Measurements from ENCODE around the gene NBL1. TPM values are rescaled to one million over a fixed set of nuclear protein-coding genes. Genes with fewer than 3 reads are reported as not detected.
A peak's percentile ranks its signal among the peaks of the same experiment; 100 is the strongest.

Gene NBL1
- total RNA-seq, 2 donors from 2014 or later: 268 to 514 TPM

- Histone ChIP-seq H3K4me1 (replicated peaks) (peaks cover 22% of the 10 kb centered on the region), H3K36me3 (no peaks in the 10 kb centered on the region), H3K9me3 (no peaks in the 10 kb centered on the region), H3K27me3 (replicated peaks; ENCODE audit: insufficient read depth) (no peaks in the 10 kb centered on the region), H3K4me3 (no peak overlapping the region), H3K27ac (peak overlapping the region; percentile 37 to 93)
- peak; percentile 35 for DNase-seq (ENCODE audit: low spot score)
- 47% methylated on average over 3 of the region's 3 CpGs for WGBS
- intact Hi-C loops (cut with DNase I): no loop called here
- TF ChIP-seq POLR2AphosphoS5 (IDR thresholded peaks at IDR 0.05): peak; percentile 71
- TF ChIP-seq, protein P1, sequence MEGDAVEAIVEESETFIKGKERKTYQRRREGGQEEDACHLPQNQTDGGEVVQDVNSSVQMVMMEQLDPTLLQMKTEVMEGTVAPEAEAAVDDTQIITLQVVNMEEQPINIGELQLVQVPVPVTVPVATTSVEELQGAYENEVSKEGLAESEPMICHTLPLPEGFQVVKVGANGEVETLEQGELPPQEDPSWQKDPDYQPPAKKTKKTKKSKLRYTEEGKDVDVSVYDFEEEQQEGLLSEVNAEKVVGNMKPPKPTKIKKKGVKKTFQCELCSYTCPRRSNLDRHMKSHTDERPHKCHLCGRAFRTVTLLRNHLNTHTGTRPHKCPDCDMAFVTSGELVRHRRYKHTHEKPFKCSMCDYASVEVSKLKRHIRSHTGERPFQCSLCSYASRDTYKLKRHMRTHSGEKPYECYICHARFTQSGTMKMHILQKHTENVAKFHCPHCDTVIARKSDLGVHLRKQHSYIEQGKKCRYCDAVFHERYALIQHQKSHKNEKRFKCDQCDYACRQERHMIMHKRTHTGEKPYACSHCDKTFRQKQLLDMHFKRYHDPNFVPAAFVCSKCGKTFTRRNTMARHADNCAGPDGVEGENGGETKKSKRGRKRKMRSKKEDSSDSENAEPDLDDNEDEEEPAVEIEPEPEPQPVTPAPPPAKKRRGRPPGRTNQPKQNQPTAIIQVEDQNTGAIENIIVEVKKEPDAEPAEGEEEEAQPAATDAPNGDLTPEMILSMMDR (IDR thresholded peaks at IDR 0.05): no peak
- TF ChIP-seq POLR2A (IDR thresholded peaks at IDR 0.05): no peak
These were observed 44.3 kb upstream of the NBL1 start for GRCh38 chr1:19599810-19600209.

DNA sequence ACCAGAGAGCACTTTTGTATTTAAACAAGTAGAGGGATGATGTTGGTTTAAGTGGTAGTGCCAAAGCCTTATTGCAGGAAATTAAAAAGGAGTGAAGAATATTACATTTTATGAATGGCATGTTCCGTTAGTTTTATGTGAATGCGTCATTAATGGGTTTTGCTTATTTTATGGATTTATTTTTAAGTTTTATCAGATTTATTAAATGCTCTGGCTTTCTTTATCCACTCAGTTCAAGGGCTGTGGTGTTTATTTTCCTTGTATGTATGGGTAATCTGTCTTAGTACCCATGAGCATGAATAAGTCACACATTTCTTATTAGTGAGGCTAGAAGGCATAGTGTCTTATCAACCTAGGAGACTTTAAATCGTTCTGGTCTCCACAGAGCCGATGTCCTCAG lies 41.6 kb upstream of the NBL1 start:
- H3K27me3 ChIP-seq (replicated peaks; ENCODE audit: insufficient read depth): no peaks in the 10 kb centered on the region
- intact Hi-C loops (cut with DNase I): no loop called here
- peaks cover 22% of the 10 kb centered on the region for H3K4me1 ChIP-seq (replicated peaks)
- no peak for DNase-seq (ENCODE audit: low spot score)
- 24% methylated on average over 4 of the region's 4 CpGs for WGBS
- H3K9me3 ChIP-seq: no peaks in the 10 kb centered on the region
- no peak overlapping the region for H3K4me3 ChIP-seq
- no peaks in the 10 kb centered on the region for H3K36me3 ChIP-seq
- TF ChIP-seq, protein P1 (IDR thresholded peaks at IDR 0.05): no peak
- TF ChIP-seq POLR2AphosphoS5 (IDR thresholded peaks at IDR 0.05): no peak
- no peak for TF ChIP-seq POLR2A (IDR thresholded peaks at IDR 0.05)
- peak overlapping the region; percentile 37 to 93 for H3K27ac ChIP-seq

- intact Hi-C loops (cut with DNase I): no loop called here
- Histone ChIP-seq H3K27me3 (replicated peaks; ENCODE audit: insufficient read depth) (no peaks in the 10 kb centered on the region), H3K36me3 (no peaks in the 10 kb centered on the region), H3K4me1 (replicated peaks) (peaks cover 32% of the 10 kb centered on the region), H3K9me3 (no peaks in the 10 kb centered on the region), H3K27ac (peak overlapping the region; percentile 28 to 74), H3K4me3 (no peak overlapping the region)
- DNase-seq (ENCODE audit: low spot score): no peak
- WGBS: 59% methylated on average over 1 of the region's 1 CpG
- no peak for TF ChIP-seq POLR2AphosphoS5 (IDR thresholded peaks at IDR 0.05)
- TF ChIP-seq POLR2A (IDR thresholded peaks at IDR 0.05): no peak
- TF ChIP-seq, protein P1 (IDR thresholded peaks at IDR 0.05): no peak
These were observed 38.1 kb upstream of the NBL1 start for GRCh38 chr1:19605967-19606366.

GRCh38 chr1:19606817-19607642 lies 37.1 kb upstream of the NBL1 start:
- DNase-seq (ENCODE audit: low spot score): no peak
- WGBS: 39% methylated on average over 4 of the region's 4 CpGs
- Histone ChIP-seq H3K9me3 (no peaks in the 10 kb centered on the region), H3K36me3 (no peaks in the 10 kb centered on the region), H3K27me3 (replicated peaks; ENCODE audit: insufficient read depth) (no peaks in the 10 kb centered on the region), H3K4me3 (no peak overlapping the region), H3K27ac (peak overlapping the region; percentile 28 to 74), H3K4me1 (replicated peaks) (peaks cover 28% of the 10 kb centered on the region)
- intact Hi-C loops (cut with DNase I): no loop called here
- TF ChIP-seq POLR2A (IDR thresholded peaks at IDR 0.05) (no peak), POLR2AphosphoS5 (IDR thresholded peaks at IDR 0.05) (peak; percentile 55)

DNA sequence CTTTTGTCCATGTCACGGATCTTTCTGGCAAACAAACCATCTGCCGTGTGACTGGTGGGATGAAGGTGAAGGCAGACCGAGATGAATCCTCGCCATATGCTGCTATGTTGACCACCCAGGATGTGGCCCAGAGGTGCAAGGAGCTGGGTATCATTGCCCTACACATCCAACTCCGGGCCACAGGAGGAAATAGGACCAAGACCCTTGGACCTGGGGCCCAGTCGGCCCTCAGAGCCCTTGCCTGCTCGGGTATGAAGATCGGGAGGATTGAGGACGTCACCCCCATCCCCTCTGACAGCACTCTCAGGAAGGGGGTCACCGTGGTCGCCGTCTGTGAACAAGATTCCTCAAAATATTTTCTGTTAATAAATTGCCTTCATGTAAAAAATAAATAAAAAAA lies 35.9 kb upstream of the NBL1 start:
- Histone ChIP-seq H3K36me3 (no peaks in the 10 kb centered on the region), H3K4me3 (no peak overlapping the region), H3K9me3 (no peaks in the 10 kb centered on the region), H3K27me3 (replicated peaks; ENCODE audit: insufficient read depth) (no peaks in the 10 kb centered on the region), H3K27ac (peak overlapping the region; percentile 28 to 74), H3K4me1 (replicated peaks) (peaks cover 24% of the 10 kb centered on the region)
- TF ChIP-seq, protein P1 (IDR thresholded peaks at IDR 0.05): no peak
- TF ChIP-seq POLR2AphosphoS5 (IDR thresholded peaks at IDR 0.05) (no peak), POLR2A (IDR thresholded peaks at IDR 0.05) (no peak)
- WGBS: 93% methylated on average over 12 of the region's 12 CpGs
- DNase-seq (ENCODE audit: low spot score): no peak
- intact Hi-C loops (cut with DNase I): no loop called here
